GM21423 (cell line): ENCODE results near the gene FAM237B.
"Not testable (repeated sequence)": the region's sequence is repeated elsewhere in the genome, so short reads cannot be mapped to it uniquely, and the experiment has no call there.

ENCODE experiments used
- ATAC-seq: cut with Tn5 transposase; IDR thresholded peaks from one replicate; pipeline ENCODE4 v1.9.1; 2021; ENCODE audit warnings: mild to moderate bottlenecking, moderate library complexity; ENCODE audit not compliant: unreplicated experiment

The FAM237B gene

GRCh38 chr7:90320801-90321494 is at the start of gene FAM237B:
FAM237B (minus strand) TSS chr7:90321304; CDS start chr7:90319748, 1,556 bp downstream.
- no peak for ATAC-seq

- no peak for ATAC-seq
Observed at GRCh38 chr7:90351987-90352386, 30.9 kb upstream of the FAM237B start.

GRCh38 chr7:90350032-90350431 is 28.9 kb upstream of the FAM237B start:
- ATAC-seq, result not testable (repeated sequence)

GRCh38 chr7:90349305-90349704 is 28.2 kb upstream of the FAM237B start:
- no peak for ATAC-seq

GRCh38 chr7:90347759-90348158 is 26.7 kb upstream of the FAM237B start:
- no peak for ATAC-seq

- peak; percentile 97 for ATAC-seq
Observed at GRCh38 chr7:90346336-90347125, 25.4 kb upstream of the FAM237B start, which contains the start of gene GTPBP10. GTPBP10 (plus strand) TSS chr7:90346716; CDS start chr7:90346742, 26 bp downstream.

GRCh38 chr7:90345595-90346335 is 24.7 kb upstream of the FAM237B start:
- ATAC-seq, result peak; percentile 4

GRCh38 chr7:90345016-90345415 is 23.9 kb upstream of the FAM237B start:
- no peak for ATAC-seq

GRCh38 chr7:90337106-90337505 is 16.0 kb upstream of the FAM237B start:
- ATAC-seq, result no peak

GRCh38 chr7:90334926-90335325 is 13.8 kb upstream of the FAM237B start:
- ATAC-seq, result not testable (repeated sequence)

GRCh38 chr7:90334193-90334843 is 13.2 kb upstream of the FAM237B start:
- no peak for ATAC-seq

- no peak for ATAC-seq
Observed at GRCh38 chr7:90326500-90326899, 5.4 kb upstream of the FAM237B start.

GRCh38 chr7:90322837-90323236 is 1.7 kb upstream of the FAM237B start:
- no peak for ATAC-seq

- ATAC-seq, result no peak
Observed at GRCh38 chr7:90320418-90320800, 695 bp downstream of the FAM237B start.

- no peak for ATAC-seq
Observed at GRCh38 chr7:90320014-90320413, 1.1 kb downstream of the FAM237B start.

- ATAC-seq, result no peak
Observed at GRCh38 chr7:90313907-90314306, 7.2 kb downstream of the FAM237B start.

- ATAC-seq, result no peak
Observed at GRCh38 chr7:90312745-90313144, 8.4 kb downstream of the FAM237B start.

GRCh38 chr7:90311175-90311574 is 9.9 kb downstream of the FAM237B start:
- ATAC-seq, result no peak

GRCh38 chr7:90309872-90310271 is 11.2 kb downstream of the FAM237B start:
- no peak for ATAC-seq

GRCh38 chr7:90303241-90303640 is 17.9 kb downstream of the FAM237B start:
- ATAC-seq, result no peak
